AG09309 (cell line): Measurements from ENCODE around the gene GNAQ.

Experiments used
- DNase-seq: peaks from one replicate; pipeline ENCODE4 v3.0.0-alpha.2; 2010; ENCODE audit warnings: low read depth
- H3K4me3 ChIP-seq: 2 replicates; pipeline ENCODE4 v1.5.1; 2011; ENCODE audit warnings: mild to moderate bottlenecking, low read depth, low read length, moderate library complexity; ENCODE audit not compliant: control insufficient read depth
- CTCF ChIP-seq: IDR thresholded peaks from 2 replicates; pipeline ENCODE4 v1.5.1; 2011; ENCODE audit warnings: mild to moderate bottlenecking, low read depth, low read length, inconsistent platforms; ENCODE audit not compliant: insufficient read depth, control insufficient read depth; ENCODE audit errors: missing control alignments

The GNAQ gene

DNA sequence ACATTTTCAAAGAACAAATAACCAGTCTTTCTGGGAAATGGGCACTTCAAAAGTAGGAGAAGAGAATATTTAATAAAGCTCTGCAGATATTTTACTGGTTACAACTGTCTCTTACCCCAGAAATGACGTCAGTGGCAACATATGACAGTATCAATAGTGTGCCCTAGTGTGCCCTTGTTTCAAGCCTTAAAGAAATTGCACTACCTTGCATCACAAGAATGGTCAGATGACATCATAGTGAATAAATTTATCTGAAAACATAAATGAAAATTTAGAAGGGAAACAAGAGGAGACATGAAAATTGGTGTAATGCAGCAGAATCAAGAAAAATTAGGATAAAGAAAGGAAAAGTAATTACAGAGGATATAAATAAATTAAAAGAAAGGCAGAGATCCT is 176.7 kb downstream of the GNAQ start:
- DNase-seq: no peak
- H3K4me3 ChIP-seq: no peak overlapping the region
- no peak for TF ChIP-seq CTCF

- no peak overlapping the region for H3K4me3 ChIP-seq
- no peak for TF ChIP-seq CTCF
- DNase-seq: no peak
Measured at GRCh38 chr9:77854258-77854915, 177.2 kb downstream of the GNAQ start.

GRCh38 chr9:77853716-77854115 is 177.9 kb downstream of the GNAQ start:
- no peak for TF ChIP-seq CTCF
- DNase-seq: no peak
- H3K4me3 ChIP-seq: no peak overlapping the region

GRCh38 chr9:77851882-77852595 is 179.6 kb downstream of the GNAQ start:
- no peak for TF ChIP-seq CTCF
- H3K4me3 ChIP-seq: no peak overlapping the region
- no peak for DNase-seq

DNA sequence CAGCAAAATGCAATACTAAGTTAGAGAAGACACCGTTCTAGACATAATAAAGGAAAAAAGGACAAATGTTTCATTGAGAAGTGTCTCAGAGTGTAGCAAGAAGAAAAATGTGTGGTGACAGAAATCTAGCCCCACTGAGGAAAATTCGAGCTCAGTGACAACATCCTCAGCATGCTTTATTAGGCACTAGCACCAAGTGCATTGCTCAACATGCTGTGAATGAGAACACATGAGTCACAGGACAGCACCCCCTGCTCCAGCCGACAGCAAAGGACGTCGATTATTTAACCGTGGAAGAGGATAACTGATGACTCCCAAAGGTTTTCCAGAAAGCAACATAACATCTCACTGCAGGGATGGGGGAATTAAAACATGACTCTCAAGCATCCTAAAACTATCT is 182.7 kb downstream of the GNAQ start:
- TF ChIP-seq CTCF: no peak
- H3K4me3 ChIP-seq: no peak overlapping the region
- peak; percentile 68 for DNase-seq

GRCh38 chr9:77848404-77848803 is 183.2 kb downstream of the GNAQ start:
- no peak for TF ChIP-seq CTCF
- no peak overlapping the region for H3K4me3 ChIP-seq
- no peak for DNase-seq
